GM12878 (cell line): ENCODE measurements around the gene GMDS. TPM values are rescaled to one million over a fixed set of nuclear protein-coding genes. Genes with fewer than 3 reads are reported as not detected.

Experiments
- ATAC-seq: fragments of 200-7000 bp; cut with Tn5 transposase; 3 replicates; pipeline ENCODE4 v1.9.1; 2020; ENCODE audit warnings: mild to moderate bottlenecking, moderate library complexity
- BruUV-seq: library from RNA; stranded (reverse); fragments of 400-500 nt; replicated peaks from 2 replicates; lab custom pipeline; 2021; lab: Mats Ljungman, UMichigan
- CTCF ChIA-PET: fragments of 300-600 bp; sonication (Branson Sonifier 250); formaldehyde crosslinking; extraction: SDS; loops from one replicate; lab custom pipeline; 2021; ENCODE audit warnings: inconsistent platforms; lab: Yijun Ruan, JAX
- POLR2A ChIA-PET: fragments of 350-600 bp; formaldehyde crosslinking; extraction: SDS; loops from one replicate; lab custom pipeline; 2021; ENCODE audit warnings: inconsistent platforms; lab: Charles Lee
- RAD21 ChIA-PET: fragments of 300-600 bp; sonication (Branson Sonifier 250); formaldehyde crosslinking; loops from one replicate; lab custom pipeline; 2023; ENCODE audit warnings: antibody characterized with exemption; ENCODE audit not compliant: unreplicated experiment; lab: Charles Lee
- SMC1A ChIA-PET: fragments of 300-600 bp; sonication (Branson Sonifier 250); formaldehyde crosslinking; loops from one replicate; lab custom pipeline; 2023; ENCODE audit not compliant: unreplicated experiment, uncharacterized antibody; lab: Charles Lee
- DNase-seq: peaks from one replicate; pipeline ENCODE4 v3.0.0-alpha.2; 2011; ENCODE audit warnings: low read depth, low spot score
- FAIRE-seq: peaks from 3 replicates; lab custom pipeline; 2011; peaks lifted over from hg19 to GRCh38; lab: Jason Lieb, UNC
- H2AFZ ChIP-seq: 2 replicates; pipeline ENCODE4 v1.6.0; 2011; ENCODE audit warnings: low read depth, low read length, control low read depth; ENCODE audit not compliant: control insufficient read depth
- H3K27ac ChIP-seq: 2 replicates; pipeline ENCODE4 v1.5.1; 2011; ENCODE audit warnings: control low read depth; ENCODE audit not compliant: control insufficient read depth, insufficient read depth
- H3K27me3 ChIP-seq, 2 experiments: replicated peaks in 1 of 2; 2 replicates each; pipeline versions ENCODE4 v1.6.0 to v1.6.1; 2011; ENCODE audit warnings: low read length in 1 of 2; ENCODE audit not compliant: control insufficient read depth in 2 of 2, insufficient read depth in 2 of 2
- H3K36me3 ChIP-seq, 2 experiments: 2 replicates each; pipeline ENCODE4 v1.5.1; 2011; ENCODE audit warnings: low read length in 1 of 2; ENCODE audit not compliant: control insufficient read depth in 2 of 2, insufficient read depth in 2 of 2
- H3K4me1 ChIP-seq: 2 replicates; pipeline ENCODE4 v1.6.1; 2011; ENCODE audit warnings: mild to moderate bottlenecking, low read length, moderate library complexity, mixed read lengths; ENCODE audit not compliant: control insufficient read depth, insufficient read depth
- H3K4me2 ChIP-seq: 2 replicates; pipeline ENCODE4 v1.6.0; 2011; ENCODE audit warnings: control low read depth; ENCODE audit not compliant: control insufficient read depth, insufficient read depth
- H3K4me3 ChIP-seq: fragments of 200-600 bp; sonication (generic); 2 replicates; pipeline ENCODE4 v1.5.1; 2016
- H3K79me2 ChIP-seq: 2 replicates; pipeline ENCODE4 v1.6.0; 2011; ENCODE audit warnings: low read length; ENCODE audit not compliant: control insufficient read depth, insufficient read depth
- H3K9ac ChIP-seq: 2 replicates; pipeline ENCODE4 v1.8.0; 2011; ENCODE audit warnings: low read length, control low read depth, mixed read lengths; ENCODE audit not compliant: control insufficient read depth, insufficient read depth
- H3K9me3 ChIP-seq: replicated peaks from 3 replicates; pipeline ENCODE4 v1.5.1; 2011; ENCODE audit warnings: mild to moderate bottlenecking, low read length; ENCODE audit not compliant: control insufficient read depth, insufficient read depth
- H4K20me1 ChIP-seq: 2 replicates; pipeline ENCODE4 v1.6.0; 2011; ENCODE audit not compliant: control insufficient read depth, insufficient read depth
- ATF3 ChIP-seq: IDR thresholded peaks from 2 replicates; pipeline ENCODE4 v1.6.1; 2011; ENCODE audit warnings: low read depth, mild to moderate bottlenecking, low read length, moderate library complexity, borderline replicate concordance; ENCODE audit errors: extremely low read depth
- BHLHE40 ChIP-seq, 2 experiments: fragments of 450-650 bp in 1 of 2; IDR thresholded peaks; 2 replicates each; pipeline ENCODE4 v1.6.1; 2011 to 2017; ENCODE audit warnings: low read depth in 2 of 2, borderline replicate concordance in 1 of 2, improper control_type of control experiment in 1 of 2, low read length in 1 of 2, mild to moderate bottlenecking in 1 of 2
- CHD2 ChIP-seq: IDR thresholded peaks from 2 replicates; pipeline ENCODE4 v1.6.1; 2011; ENCODE audit warnings: low read depth, low read length, improper control_type of control experiment, borderline replicate concordance
- CREM ChIP-seq: IDR thresholded peaks from 2 replicates; pipeline ENCODE4 v1.6.1; 2014; ENCODE audit warnings: antibody characterized with exemption, low read depth
- HDGF ChIP-seq: fragments of 450-650 bp; IDR thresholded peaks from 2 replicates; pipeline ENCODE4 v1.6.1; 2016; ENCODE audit warnings: antibody characterized with exemption
- MEF2B ChIP-seq: fragments of 450-650 bp; IDR thresholded peaks from 2 replicates; pipeline ENCODE4 v1.6.1; 2018; ENCODE audit warnings: mild to moderate bottlenecking, moderate library complexity; ENCODE audit not compliant: partially characterized antibody, poor library complexity, severe bottlenecking
- MYB ChIP-seq: fragments of 150-350 bp; IDR thresholded peaks from 2 replicates; pipeline ENCODE4 v1.6.1; 2014; ENCODE audit warnings: mild to moderate bottlenecking, low read depth, low read length, borderline replicate concordance
- PAX8 ChIP-seq: fragments of 450-650 bp; IDR thresholded peaks from 2 replicates; pipeline ENCODE4 v1.6.1; 2017; ENCODE audit warnings: mild to moderate bottlenecking, moderate library complexity
- RFX5 ChIP-seq: IDR thresholded peaks from 2 replicates; pipeline ENCODE4 v1.6.1; 2011; ENCODE audit warnings: low read depth, low read length, improper control_type of control experiment
- SPI1 ChIP-seq: IDR thresholded peaks from 2 replicates; pipeline ENCODE4 v1.6.1; 2011; ENCODE audit warnings: low read depth, mild to moderate bottlenecking, low read length, moderate library complexity, borderline replicate concordance; ENCODE audit not compliant: insufficient read depth
- SUZ12 ChIP-seq: fragments of 200-600 bp; sonication (generic); IDR thresholded peaks from one replicate; pipeline ENCODE4 v1.6.1; 2018; ENCODE audit warnings: antibody characterized with exemption, mild to moderate bottlenecking; ENCODE audit not compliant: unreplicated experiment
- WRNIP1 ChIP-seq: IDR thresholded peaks from 2 replicates; pipeline ENCODE4 v1.6.1; 2011; ENCODE audit warnings: low read depth, low read length, improper control_type of control experiment, borderline replicate concordance
- ZNF274 ChIP-seq: IDR thresholded peaks from one replicate; pipeline ENCODE4 v1.8.0; 2011; ENCODE audit not compliant: insufficient read length, insufficient read depth
- WGBS: methylation state at CpG from one replicate; pipeline ENCODE4 v1.1.6; 2016; ENCODE audit warnings: low lambda C conversion rate; ENCODE audit not compliant: insufficient replicate concordance, insufficient coverage; ENCODE audit errors: missing lambda C conversion rate; 5-methylcytosine and 5-hydroxymethylcytosine counted together
- in situ Hi-C: fragments of 300-500 bp; cut with MboI; formaldehyde crosslinking; loops from 9 replicates; pipeline ENCODE4 v1.14.3; 2018; ENCODE audit warnings: mixed read lengths
- intact Hi-C: fragments of 100-400 bp; cut with micrococcal nuclease; formaldehyde crosslinking; loops from one replicate; pipeline ENCODE4 v1.14.2; 2022; ENCODE audit not compliant: unreplicated experiment
- polyA plus RNA-seq, 11 experiments: library from polyadenylated mRNA; depleted of rRNA in 4 of 11; unstranded in 6 of 11; stranded (reverse) in 5 of 11; fragments of >200 nt; fragmentation: Nextera tagmentation in 4 of 11; fragmentation: Illumina TruSeq in 1 of 11; extraction: Ambion mirVana in 4 of 11; extraction: Trizol in 1 of 11; gene quantifications; 1 replicate in 1 of 11; 2 replicates in 10 of 11; pipeline versions ENCODE4 v1.2.1 to v1.2.3, GENCODE V29; 2011 to 2016; ENCODE audit warnings: inconsistent platforms in 2 of 11, missing spikeins in 2 of 11, low read depth in 1 of 11
- total RNA-seq, 4 experiments: library from RNA; depleted of rRNA in 3 of 4; stranded (reverse); fragments of >200 nt in 3 of 4; fragmentation: Illumina TruSeq in 1 of 4; extraction: Trizol in 1 of 4; gene quantifications; 2 replicates each; pipeline versions ENCODE4 v1.2.1 to v1.2.3, GENCODE V29; 2013 to 2021
- TF ChIP-seq, protein P1 (sequence below): fragments of 450-650 bp; IDR thresholded peaks from 2 replicates; pipeline ENCODE4 v1.6.1; 2017; ENCODE audit warnings: mild to moderate bottlenecking
- TF ChIP-seq, protein P2 (sequence below): IDR thresholded peaks from 2 replicates; pipeline ENCODE4 v1.6.1; 2012; ENCODE audit warnings: low read length, inconsistent platforms

GMDS gene
- total and polyA plus RNA-seq, 10 of the 15 experiments (the other 5 are each of a cell fraction or from before 2014, with no cell fraction given) = 0.61 to 53.8 (median 29.3) TPM

DNA sequence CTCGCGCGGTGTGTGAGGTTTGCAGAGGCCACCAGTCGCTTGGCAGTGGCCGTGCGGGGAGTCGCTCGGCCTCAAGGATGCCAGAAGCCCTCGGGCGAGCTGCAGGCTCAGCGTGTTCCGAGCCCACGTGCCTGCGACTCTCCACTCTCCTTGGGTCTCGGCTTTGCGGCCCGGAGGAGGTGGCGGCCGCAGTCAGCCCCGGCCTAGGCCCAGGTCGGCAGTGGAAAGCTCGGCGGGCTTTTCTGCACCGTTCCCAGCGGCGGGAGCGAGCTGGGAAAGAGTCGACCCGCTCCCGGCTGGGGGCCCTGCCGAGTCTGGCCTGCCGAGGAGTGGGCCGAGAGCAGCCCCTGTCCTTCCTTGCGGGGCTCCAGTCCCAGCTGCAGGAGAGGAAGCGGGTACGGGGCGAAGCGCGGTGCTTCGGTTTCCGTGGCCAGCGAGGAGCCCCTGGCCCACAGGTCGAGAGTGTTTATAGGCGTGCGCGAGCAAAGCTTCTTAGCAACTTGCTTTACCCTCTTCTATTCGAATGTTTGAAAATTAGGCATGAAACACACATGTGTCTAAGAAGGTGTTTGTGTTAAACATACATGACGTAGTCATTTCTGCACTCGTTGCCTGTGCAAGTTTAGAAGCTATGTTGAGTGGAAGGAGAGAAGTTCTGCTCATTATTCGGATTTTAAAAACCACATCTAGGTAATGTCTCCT, 630.1 kb downstream of the GMDS start (continued):
- TF ChIP-seq PAX8 (no peak), MYB (no peak), WRNIP1 (no peak), HDGF (no peak)
- TF ChIP-seq, all 136 proteins: peak for 0

DNA sequence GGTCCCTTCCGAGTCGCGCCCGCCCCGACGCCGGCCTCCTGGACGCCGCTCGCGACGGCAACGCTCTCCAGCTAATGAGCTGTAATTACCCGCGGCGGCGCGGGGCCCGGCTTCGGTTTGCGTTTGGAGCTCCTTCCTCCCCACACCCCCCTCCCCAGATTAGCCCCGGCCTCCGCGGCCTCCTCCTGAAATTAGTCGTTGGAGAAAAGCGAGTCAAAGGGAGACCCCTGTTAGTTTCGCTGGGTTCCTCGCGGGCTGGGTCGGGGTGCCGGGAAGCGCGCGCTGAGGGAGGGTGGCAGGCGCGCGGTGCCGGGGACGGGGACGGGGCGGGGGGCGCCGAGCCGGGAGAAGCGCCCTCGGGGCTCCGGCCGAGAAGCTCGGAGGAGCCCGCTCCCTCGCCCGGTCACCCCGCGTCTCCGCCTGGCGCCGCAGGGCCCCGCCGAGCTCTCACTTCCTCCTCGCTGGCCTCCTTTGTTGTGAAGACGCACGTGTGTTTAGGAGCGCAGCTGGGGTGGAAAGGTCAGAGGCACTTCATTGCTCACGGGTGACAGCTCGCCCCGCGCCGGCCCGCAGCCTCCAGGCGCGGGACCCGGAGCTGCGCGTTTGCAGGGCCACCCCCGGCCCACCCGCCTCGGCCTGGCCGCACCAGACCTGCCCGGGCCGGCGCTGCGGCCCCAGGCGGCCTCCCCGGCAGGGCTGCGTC, 630.8 kb downstream of the GMDS start:
- 64% methylated on average over 27 of the region's 85 CpGs for WGBS
- DNase-seq = no peak
- Histone ChIP-seq H3K9me3 (no peaks in the 10 kb centered on the region; the same call in 2 of the 3 replicates), H3K4me2 (peak overlapping the region; percentile 5; the same call in 1 of the 2 replicates), H3K27me3 (peaks cover 0 to 4% of the 10 kb centered on the region in 2 experiments; a peak in 3 of 4 replicates), H3K79me2 (no peaks in the 10 kb centered on the region), H3K27ac (no peak overlapping the region), H3K4me1 (no peaks in the 10 kb centered on the region), H2AFZ (no peak overlapping the region), H3K36me3 (no peaks in the 10 kb centered on the region), H3K9ac (no peak overlapping the region), H4K20me1 (0 out of 2 replicates have a peak, but pooled peaks cover 3% of the 10 kb centered on the region), H3K4me3 (no peak overlapping the region)
- no TSS peak for BruUV-seq
- SMC1A ChIA-PET = no interaction called here
- RAD21 ChIA-PET = no interaction called here
- CTCF ChIA-PET = interaction anchor here (0.7 kb wide), 1 partner anchor 19 kb away, joined by 3 read pairs; no protein-coding TSS in a partner anchor
- POLR2A ChIA-PET = no interaction called here
- no peak for TF ChIP-seq ATF3
- no peak for TF ChIP-seq RFX5
- no peak for TF ChIP-seq ZNF274
- TF ChIP-seq, protein P1, sequence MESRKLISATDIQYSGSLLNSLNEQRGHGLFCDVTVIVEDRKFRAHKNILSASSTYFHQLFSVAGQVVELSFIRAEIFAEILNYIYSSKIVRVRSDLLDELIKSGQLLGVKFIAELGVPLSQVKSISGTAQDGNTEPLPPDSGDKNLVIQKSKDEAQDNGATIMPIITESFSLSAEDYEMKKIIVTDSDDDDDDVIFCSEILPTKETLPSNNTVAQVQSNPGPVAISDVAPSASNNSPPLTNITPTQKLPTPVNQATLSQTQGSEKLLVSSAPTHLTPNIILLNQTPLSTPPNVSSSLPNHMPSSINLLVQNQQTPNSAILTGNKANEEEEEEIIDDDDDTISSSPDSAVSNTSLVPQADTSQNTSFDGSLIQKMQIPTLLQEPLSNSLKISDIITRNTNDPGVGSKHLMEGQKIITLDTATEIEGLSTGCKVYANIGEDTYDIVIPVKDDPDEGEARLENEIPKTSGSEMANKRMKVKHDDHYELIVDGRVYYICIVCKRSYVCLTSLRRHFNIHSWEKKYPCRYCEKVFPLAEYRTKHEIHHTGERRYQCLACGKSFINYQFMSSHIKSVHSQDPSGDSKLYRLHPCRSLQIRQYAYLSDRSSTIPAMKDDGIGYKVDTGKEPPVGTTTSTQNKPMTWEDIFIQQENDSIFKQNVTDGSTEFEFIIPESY = no peak
- TF ChIP-seq, protein P2, sequence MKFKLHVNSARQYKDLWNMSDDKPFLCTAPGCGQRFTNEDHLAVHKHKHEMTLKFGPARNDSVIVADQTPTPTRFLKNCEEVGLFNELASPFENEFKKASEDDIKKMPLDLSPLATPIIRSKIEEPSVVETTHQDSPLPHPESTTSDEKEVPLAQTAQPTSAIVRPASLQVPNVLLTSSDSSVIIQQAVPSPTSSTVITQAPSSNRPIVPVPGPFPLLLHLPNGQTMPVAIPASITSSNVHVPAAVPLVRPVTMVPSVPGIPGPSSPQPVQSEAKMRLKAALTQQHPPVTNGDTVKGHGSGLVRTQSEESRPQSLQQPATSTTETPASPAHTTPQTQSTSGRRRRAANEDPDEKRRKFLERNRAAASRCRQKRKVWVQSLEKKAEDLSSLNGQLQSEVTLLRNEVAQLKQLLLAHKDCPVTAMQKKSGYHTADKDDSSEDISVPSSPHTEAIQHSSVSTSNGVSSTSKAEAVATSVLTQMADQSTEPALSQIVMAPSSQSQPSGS = no peak
- no peak for TF ChIP-seq CREM
- no peak for TF ChIP-seq MEF2B
- TF ChIP-seq BHLHE40 (IDR thresholded peaks at IDR 0.05; ENCODE audit: borderline replicate concordance in 1 of 2, low read depth in 2 of 2, low read length in 1 of 2) = peak; percentile 11 to 14; a peak in 1 of 4 replicates
- TF ChIP-seq SPI1 = peak; percentile 63; the same call in 1 of the 2 replicates
- peak; percentile 15 for TF ChIP-seq SUZ12
- no peak for TF ChIP-seq CHD2
- no peak for FAIRE-seq
- ATAC-seq = no peak
- in situ Hi-C loops (no loop called here), intact Hi-C loops (loop anchor here (5.0 kb wide), 1 partner anchor 183 kb away; no protein-coding TSS in a partner anchor)
